AG09319 (cell line): ENCODE measurements around the gene NFATC1.
"Not testable (repeated sequence)": the region's sequence is repeated elsewhere in the genome, so short reads cannot be mapped to it uniquely, and the experiment has no call there.

Experiments
- DNase-seq: peaks from one replicate; pipeline ENCODE4 v3.0.0-alpha.2; 2010; ENCODE audit warnings: low read depth; ENCODE audit errors: extremely low read depth
- CTCF ChIP-seq: IDR thresholded peaks from 2 replicates; pipeline ENCODE4 v1.5.1; 2011; ENCODE audit warnings: low read depth, mild to moderate bottlenecking, inconsistent platforms, low read length, moderate library complexity

NFATC1 gene

GRCh38 chr18:79496978-79497637, 101.4 kb downstream of the NFATC1 start:
- DNase-seq, result no peak
- TF ChIP-seq CTCF, result no peak

GRCh38 chr18:79497638-79498081, 101.9 kb downstream of the NFATC1 start:
- TF ChIP-seq CTCF, result no peak
- no peak for DNase-seq

- no peak for DNase-seq
- TF ChIP-seq CTCF, result no peak
Measured at GRCh38 chr18:79498662-79499061, 102.9 kb downstream of the NFATC1 start.

- no peak for DNase-seq
- TF ChIP-seq CTCF, result no peak
Measured at GRCh38 chr18:79501006-79501405, 105.3 kb downstream of the NFATC1 start.

GRCh38 chr18:79502782-79503181, 107.1 kb downstream of the NFATC1 start:
- TF ChIP-seq CTCF, result no peak
- DNase-seq, result no peak

GRCh38 chr18:79503406-79503805, 107.7 kb downstream of the NFATC1 start:
- no peak for DNase-seq
- TF ChIP-seq CTCF, result no peak

GRCh38 chr18:79504034-79504433, 108.3 kb downstream of the NFATC1 start:
- no peak for TF ChIP-seq CTCF
- DNase-seq, result no peak

- DNase-seq, result not testable (repeated sequence)
Measured at GRCh38 chr18:79504495-79504894, 108.8 kb downstream of the NFATC1 start.

GRCh38 chr18:79505465-79505864, 109.7 kb downstream of the NFATC1 start:
- DNase-seq, result not testable (repeated sequence)
